GM18508 (cell line): ENCODE data around the gene NOP53.
"Not testable (repeated sequence)": the region's sequence is repeated elsewhere in the genome, so short reads cannot be mapped to it uniquely, and the experiment has no call there.

Source experiments
- ATAC-seq: cut with Tn5 transposase; IDR thresholded peaks from one replicate; pipeline ENCODE4 v1.9.1; 2021; ENCODE audit warnings: moderate number of reproducible peaks; ENCODE audit not compliant: insufficient read depth, unreplicated experiment

NOP53 gene

DNA sequence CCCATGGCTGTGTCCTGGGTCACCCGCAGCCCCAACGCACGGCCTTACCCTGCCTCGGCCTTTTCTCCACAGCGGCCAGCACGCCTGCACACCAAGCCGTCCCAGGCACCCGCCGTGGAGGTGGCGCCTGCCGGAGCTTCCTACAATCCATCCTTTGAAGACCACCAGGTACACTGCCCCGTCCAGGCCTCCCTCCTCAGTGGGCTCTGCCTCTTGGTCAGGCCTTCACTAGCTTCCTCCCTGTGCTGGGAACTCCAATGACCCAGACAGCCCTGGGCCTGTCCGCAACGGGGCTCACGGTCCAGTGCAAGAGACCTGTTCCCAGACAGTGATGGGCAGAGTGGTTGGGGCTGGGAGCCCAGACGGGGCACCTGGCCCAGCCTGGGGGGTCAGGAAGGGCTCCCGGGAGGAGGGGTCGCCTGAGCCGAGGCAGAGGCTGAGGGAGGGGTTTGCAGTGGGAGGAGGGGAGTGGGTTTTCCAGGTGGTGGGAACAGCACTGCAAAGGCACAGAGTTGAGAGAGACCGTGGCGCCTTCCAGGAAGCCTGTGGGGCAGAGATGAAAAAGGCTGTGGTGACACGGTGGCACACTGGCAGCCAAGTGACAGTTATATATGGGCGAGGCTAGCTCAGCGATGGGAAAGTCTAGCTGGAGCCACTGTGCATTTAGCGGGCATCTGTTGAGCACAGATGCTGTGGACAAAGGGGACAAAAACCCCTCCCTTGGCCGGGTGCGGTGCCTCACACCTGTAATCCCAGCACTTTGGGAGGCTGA is 7.3 kb downstream of the NOP53 start:
- no peak for ATAC-seq

DNA sequence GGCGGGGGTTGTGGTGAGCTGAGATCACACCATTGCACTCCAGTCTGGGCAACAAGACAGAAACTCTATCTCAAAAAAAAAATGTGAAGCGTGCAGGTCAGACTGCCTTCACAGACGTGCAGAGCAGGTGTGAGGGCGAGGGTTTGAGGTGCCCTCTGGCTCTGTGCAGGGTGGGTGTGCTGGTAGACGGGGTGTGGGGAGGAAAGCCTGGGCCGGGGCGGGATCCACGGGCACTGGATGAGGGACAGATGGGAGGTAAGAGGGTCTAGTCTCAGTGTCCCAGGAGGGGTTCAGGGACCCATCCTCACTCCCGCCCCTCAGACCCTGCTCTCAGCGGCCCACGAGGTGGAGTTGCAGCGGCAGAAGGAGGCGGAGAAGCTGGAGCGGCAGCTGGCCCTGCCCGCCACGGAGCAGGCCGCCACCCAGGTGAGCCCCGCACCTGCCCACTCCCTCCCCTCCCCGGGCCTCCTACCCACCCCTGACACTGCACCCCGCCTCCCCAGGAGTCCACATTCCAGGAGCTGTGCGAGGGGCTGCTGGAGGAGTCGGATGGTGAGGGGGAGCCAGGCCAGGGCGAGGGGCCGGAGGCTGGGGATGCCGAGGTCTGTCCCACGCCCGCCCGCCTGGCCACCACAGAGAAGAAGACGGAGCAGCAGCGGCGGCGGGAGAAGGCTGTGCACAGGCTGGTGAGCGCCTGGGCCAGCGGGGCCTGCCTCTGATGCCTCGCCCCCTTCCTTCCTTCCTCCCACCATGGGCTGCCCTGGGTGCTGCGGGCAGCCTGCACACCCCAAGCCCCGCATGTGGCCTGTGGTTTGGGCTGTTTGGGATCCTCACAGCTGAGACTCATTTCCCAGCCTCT is 9.1 kb downstream of the NOP53 start:
- no peak for ATAC-seq

DNA sequence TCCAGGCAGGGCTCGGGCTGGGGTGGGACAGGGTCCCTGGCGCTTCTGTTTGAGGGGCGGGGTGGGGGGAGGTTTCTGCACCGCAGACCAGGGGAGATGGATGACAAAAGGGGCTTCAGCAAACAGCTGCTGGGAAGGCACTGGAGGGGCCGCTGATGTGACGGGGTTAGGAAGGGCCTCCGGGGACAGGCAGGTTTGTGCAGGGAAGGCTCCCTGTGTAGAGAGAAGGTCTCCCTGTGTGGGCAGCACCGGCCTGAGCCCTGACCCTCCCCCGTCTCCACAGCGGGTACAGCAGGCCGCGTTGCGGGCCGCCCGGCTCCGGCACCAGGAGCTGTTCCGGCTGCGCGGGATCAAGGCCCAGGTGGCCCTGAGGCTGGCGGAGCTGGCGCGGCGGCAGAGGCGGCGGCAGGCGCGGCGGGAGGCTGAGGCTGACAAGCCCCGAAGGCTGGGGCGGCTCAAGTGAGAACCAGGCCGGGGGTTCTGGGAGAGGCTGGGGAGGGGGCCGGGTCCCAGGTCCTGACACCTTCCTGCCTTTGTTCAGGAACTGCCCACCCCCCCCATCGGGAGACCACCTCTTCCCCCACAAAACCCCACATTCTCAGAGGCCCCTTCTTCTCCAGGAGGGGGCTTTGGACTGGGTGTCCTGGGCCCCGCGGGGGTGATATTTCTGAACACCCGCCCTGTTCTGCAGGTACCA is 9.9 kb downstream of the NOP53 start:
- ATAC-seq = no peak

- no peak for ATAC-seq
Observed at GRCh38 chr19:47755762-47756626, 10.6 kb downstream of the NOP53 start.

GRCh38 chr19:47756627-47756929 is 11.2 kb downstream of the NOP53 start:
- no peak for ATAC-seq

- ATAC-seq = no peak
Observed at GRCh38 chr19:47756953-47757608, 11.7 kb downstream of the NOP53 start.

- no peak for ATAC-seq
Observed at GRCh38 chr19:47757617-47758442, 12.5 kb downstream of the NOP53 start.

- ATAC-seq = no peak
Observed at GRCh38 chr19:47758443-47758804, 13.1 kb downstream of the NOP53 start.

GRCh38 chr19:47760632-47760999 is 15.3 kb downstream of the NOP53 start:
- ATAC-seq = no peak

GRCh38 chr19:47761566-47761965 is 16.2 kb downstream of the NOP53 start:
- ATAC-seq = no peak

GRCh38 chr19:47762151-47762550 is 16.8 kb downstream of the NOP53 start:
- no peak for ATAC-seq

DNA sequence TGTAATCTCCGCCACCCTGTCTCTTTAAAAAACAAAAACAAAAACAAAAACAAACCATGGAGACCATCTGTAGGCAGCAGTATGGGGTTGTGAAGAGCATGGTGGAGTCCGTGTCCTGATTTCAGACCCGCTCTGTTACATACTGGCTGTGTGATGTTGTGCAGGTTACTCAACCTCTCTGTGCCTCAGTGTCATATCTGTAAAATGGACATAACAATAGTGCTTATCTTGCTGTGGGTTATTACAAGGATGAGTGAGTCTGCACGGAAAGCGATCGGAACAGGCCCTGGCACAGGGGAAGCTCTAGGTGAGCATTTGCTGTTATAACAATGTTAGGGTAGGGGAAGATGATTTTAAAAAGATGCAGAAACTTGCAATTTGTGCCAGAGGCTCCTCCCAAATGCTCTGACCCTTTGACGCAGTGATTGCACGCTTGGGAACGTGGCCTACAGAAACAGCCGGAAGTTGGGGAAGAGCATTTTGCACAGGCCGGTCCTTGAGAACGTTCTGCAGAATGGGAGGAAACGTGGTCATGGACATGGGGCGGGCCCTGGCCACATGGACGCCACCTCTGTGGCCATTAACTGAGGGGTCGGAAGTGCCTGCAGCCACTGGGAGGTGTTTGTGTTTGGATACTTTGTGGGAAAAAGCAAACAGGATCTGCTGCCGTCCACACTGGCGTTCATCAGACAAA is 17.4 kb downstream of the NOP53 start:
- ATAC-seq = no peak

DNA sequence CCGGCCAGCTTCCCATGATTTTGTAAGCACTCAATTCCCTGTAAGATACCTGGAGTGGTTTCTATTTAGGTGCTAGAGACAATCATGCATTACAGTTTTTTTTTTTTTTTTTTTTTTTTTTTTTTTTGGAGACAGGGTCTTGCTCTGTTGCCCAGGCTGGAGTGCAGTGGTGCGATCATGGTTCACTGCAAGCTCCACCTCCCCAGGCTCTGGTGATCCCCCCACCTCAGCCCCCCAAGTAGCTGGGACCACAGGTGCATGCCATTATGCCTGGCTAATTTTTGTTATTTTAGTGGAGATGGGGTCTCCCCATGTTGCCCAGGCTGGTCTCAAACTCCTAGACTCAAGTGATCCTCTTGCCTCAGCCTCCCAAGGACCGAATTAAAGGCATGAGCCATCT is 19.4 kb downstream of the NOP53 start:
- ATAC-seq = not testable (repeated sequence)

GRCh38 chr19:47765523-47766358 is 20.4 kb downstream of the NOP53 start:
- ATAC-seq = no peak

DNA sequence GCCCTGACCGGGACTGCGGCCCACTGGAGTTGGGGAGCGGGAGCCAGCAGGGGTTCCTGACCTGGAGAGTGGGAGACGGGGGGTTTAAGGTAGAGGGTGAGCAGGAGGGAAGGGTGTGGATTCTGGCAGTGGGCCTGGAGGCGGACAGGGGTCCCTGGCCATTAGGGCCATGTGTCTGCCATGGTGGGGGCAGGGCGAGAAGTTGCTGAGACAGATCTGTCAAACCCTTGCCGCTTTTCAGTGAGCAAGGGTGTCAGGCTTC is 20.9 kb downstream of the NOP53 start:
- no peak for ATAC-seq

GRCh38 chr19:47766670-47767069 is 21.3 kb downstream of the NOP53 start:
- ATAC-seq = no peak

DNA sequence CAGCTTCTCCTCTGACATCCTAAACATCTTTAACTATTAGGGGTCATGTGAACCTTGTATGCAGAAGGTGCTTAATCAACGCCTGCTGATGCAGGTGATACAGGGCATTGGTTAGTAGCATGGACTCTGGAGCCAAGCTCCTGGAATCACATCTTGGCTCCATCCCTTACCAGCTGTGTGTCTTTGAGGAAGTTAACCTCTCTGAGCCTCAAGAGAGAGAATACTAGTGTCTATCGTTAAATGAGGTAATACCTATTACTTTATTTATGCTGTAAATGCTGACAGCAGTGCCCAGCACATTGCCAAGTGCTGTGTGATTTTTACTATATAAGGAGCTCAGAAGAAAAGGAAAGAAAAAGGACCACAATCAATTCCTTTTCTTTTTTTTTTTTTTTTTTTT is 22.0 kb downstream of the NOP53 start:
- no peak for ATAC-seq

GRCh38 chr19:47768604-47769003 is 23.3 kb downstream of the NOP53 start:
- ATAC-seq = no peak
